OCI-M1 (cell line): Measurements from ENCODE around the gene SGPL1.

ENCODE experiments used
- DNase-seq: peaks from one replicate; lab custom pipeline; 2025; lab: John Stamatoyannopoulos, UW

SGPL1 gene

DNA sequence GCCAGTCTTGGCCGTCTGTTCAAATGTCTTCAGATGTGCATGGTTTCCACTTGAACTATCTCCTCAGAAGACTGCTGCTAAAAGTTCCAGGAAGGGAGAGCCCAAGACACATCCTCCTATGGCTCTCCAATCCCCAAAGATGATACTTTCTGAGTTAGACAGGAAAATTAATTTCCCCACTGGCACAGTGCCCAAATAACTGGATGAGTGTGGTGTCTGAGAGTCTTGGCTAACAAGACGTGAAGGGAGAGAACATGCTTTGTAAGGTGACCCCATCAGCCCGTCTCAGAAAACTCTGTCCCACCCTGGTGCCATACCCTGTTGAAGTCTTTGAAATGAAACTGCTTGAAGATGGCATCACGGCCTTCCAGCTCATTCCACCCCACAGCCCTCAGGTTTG lies 69.7 kb downstream of the SGPL1 start:
- no peak for DNase-seq

DNA sequence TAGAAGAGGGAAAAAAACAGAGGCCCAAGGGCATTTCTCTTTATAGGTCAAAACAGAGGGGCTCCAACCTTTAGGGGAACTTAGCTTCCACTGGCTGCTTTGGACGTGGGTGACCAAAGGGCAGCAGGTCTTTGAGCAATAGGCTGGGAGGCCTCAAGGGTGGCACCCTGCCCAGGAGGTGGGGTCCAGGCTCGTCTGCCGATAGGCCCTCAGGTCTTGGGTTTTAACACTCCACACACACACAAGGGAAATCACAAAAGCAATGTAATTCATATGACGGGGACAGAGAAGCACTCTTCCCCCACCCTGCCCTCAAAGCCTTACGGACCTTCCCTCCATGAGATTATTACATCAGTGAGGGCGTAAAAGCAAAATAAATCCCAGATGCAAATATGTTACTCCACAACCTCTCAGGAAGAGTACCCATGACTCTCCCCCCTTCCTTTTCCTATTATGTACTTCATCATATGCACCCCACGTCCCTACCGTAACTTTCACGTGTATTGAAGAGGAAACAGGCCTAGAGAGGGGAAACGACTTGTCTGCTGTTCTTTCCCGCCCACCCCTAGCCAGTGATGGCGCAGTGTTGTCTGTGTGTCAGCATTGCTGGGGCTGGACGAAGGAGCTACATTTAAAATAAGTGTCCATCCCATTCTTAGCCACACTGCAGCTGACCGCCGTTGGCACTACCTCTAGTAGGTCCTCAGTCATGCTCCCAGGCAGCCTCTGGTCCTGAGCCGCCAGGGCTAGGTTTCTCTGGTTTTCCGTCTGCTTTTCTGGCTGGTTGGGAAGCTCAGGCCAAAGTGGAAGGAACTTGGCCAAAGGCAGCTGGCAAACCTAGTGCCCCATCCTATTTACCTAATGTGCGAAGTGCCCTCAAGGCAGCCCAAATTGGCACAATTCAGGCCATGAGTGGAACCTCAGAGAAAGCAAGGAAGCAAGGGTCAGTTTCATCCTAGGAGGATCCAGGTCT lies 70.5 kb downstream of the SGPL1 start:
- DNase-seq = no peak

DNA sequence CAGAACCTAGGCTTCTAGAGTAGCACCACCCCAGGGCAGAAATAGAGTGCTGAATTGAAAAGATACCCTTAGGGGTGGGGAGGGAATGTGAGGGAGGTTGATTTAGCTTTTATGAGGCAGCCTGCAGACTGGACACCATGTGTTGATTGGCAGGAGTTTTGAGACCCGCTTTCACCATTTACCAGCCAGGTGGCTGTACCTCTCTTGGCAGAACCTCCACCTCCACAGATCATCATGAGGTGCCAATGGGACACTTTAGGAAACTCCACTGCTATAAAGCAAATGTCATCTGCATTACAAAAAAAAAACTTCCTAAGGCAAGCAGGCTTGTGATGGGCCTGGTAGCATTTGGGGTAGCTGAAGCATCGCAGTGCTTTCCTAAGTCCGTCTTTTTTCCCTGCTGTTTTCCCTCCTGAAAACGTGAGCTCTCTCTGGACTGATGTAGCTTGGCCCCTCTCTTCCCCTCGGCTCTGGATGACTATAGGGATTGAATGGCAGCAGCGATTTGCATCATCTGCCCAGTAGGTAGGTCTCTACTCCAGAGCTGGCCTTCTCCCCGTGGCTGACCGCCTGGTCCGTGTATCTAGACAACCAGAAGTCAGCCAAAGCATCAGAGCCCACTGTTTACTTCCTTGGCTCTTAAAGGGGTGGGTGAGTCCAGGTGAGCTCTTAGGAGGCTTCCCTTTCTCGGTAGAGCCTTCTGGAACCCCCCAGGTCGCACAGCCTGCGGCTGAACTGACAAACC lies 71.3 kb downstream of the SGPL1 start:
- DNase-seq = no peak

DNA sequence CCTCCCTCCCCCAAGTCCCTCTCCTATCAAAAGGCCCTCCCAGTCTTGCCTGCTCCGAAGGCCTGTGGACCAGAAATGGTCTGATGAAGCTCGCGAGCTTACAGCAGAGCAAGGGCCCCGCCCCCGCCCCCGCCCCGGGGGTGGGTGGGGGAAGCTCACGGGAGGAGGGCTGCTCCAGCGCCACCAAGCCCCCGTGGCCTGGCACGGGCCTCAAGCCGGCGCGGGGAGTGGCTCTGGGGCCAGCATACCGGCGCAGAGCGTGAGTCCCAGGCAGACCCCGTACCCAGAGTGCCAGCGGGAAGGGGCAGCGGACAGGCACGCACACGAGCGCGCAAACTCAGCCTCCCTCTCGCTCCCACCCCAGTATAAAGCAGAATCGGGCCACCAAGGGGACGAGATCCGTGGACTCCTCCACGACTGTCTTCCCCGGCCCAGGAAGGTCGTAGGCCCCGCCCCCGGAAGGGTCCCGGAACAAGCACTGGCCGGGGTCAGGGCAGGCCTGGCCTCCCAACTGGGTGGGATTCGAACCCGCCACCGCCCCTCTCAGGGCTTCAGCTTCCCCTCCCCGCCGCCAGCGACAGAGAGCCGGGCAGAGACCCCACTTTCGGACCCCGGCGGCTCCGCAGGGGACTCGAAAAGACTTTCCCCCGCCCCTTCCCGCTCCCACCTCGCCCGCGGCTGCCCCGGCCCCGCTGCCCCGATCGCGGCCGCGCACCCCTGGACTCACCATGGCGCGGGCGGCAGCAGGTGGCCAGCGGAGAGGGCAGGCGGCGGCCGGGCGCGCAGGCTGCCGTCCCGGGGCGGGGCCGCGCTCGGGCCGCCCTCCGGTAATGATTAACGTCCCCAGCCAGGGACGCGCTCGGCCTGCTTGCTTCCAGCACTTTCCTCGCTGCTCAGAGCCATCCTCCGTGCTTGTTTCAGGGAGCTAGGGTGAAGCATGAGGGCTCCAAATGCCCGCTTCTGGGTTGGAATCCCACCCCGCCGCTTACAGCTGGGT lies 72.4 kb downstream of the SGPL1 start, which contains the start of gene PCBD1:
Gene PCBD1 (minus strand): TSS at position 762 of the 997 bp plus-strand sequence. CDS start 32 bp downstream, at position 730.
- peak; percentile 72 for DNase-seq

DNA sequence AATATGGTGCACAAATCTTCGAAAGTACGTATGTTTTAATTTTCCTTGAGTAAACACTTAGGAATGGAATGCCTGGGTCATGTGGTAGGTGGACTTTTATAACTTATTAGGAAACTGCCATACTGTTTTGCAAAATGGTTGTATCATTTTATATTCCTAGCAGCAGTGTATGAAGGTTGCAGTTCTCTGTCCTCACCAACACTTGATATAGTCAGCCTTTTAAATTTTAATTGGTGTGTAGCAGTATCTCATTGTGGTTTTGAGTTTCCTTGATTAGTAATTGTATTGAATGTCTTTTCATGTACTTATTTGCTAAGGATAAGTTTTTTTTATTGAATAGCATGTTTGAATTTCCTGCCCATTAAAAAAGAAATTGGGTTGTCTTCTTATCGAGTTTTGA lies 73.5 kb downstream of the SGPL1 start:
- DNase-seq = no peak

DNA sequence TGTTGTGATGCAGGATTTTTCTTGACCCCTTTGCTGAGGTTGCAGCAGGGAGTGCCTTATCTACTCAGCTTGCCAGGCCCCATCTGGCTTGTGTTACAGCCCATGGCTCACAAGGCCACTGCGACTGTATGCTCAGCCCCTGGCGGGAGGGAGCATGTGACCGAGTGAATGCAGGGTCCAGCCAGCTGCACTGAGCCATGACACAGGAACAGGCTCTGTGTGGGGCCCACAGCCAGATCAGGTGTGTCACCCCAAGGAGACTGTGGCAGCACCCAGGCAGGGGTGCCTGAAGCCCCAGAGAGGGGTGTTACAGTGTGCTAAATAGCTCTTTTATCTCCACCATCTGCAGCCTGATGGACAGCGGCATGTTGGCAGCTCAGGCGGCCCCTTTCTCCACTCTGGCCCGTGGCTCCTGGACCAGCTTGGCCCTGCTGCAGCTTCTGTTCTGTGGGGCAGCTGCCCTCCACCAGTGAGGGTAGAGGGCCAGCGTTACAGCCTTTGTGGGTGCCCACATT lies 75.2 kb downstream of the SGPL1 start:
- peak; percentile 21 for DNase-seq

DNA sequence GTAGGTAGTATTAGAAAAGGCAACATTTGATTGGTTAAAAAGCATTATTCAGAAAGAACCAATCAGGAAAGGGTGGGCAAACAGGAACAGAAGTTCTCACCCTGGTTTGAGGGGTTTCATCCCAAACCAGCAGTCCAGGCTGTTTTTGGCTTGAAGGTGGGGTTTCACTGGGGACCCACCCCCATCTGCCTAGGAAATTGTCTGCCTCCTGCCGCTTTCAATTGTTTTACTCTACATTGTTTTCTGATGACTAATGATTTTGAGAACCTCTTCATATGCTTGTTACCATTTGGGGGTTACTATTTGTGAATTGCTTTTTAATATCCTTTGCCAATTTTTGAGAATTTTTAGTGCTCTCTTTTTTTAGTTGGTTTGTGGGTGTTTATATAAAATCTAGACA lies 75.9 kb downstream of the SGPL1 start:
- DNase-seq = no peak

DNA sequence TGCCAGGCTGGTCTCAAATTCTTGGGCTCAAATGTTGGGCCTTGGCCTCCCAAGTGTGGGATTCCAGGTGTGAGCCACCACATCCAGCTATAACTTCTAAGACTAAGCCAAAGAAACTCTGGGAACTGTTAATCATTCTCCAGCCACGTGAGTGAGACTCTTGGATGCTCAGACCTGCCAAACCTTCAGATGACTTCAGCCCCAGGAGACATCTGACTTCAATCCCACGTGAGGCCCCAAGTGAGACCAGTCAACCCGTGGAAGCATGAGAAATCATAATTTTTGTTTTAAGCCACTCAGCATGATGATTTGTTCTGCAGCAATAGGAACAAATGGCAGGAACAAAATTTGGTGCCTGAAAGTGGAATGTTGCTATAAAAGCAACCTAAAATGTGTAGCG lies 76.9 kb downstream of the SGPL1 start:
- no peak for DNase-seq

DNA sequence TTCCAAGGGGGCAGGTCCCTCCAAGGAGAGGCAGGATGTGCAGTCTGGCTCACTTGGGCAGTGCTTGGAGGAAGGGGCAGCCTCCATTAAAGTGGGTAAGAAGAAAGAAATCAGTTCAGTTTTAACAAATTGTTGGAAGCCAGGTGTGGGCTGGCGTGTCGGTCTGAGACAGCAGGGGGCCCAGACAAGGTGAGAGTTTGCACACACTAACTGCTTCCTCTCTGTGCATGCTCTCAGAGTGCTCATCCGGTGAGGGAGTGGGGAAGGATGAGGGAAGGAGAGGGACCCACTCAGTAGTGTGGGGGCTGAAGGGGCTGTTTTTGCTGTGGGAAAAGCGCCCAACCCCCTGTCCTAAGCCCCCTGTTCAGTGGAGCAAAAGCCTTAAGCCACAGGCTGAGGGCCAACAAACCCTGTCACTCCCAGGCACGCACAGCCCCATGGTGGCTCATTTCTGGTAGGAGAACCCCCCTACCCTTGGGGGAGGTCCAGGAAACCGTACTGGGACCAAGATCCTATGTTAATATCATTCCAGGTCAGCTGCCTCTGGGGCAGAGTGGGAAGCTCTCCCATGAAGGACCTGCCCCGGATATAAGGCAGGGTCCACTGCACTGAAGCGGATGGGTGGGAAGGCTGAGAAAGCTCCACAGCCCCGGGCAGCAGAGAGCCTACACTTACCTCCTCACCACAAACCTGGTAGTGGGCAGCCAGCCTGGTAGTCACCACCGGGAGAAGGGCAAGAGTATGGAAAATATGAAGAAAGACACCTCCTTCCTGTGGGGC lies 77.7 kb downstream of the SGPL1 start:
- no peak for DNase-seq

DNA sequence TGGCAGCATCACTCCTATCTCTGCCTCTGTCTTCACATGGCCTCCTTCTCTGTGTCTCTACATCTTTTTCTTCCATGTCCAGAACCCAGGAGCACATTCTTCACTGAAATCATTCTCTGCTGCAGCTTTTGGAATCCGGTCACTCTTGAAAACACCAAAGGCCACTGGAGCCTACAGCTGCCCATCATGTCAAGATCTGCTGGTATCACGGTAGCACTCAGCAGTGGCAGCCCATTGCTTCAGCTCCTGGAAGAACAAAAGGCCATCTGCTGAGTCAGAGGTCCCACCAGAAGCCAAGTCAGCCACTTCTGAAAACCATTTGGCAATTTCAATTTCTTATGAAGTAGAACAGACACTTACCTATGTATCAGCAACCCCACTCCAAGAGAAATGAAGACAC lies 78.7 kb downstream of the SGPL1 start:
- DNase-seq = no peak

DNA sequence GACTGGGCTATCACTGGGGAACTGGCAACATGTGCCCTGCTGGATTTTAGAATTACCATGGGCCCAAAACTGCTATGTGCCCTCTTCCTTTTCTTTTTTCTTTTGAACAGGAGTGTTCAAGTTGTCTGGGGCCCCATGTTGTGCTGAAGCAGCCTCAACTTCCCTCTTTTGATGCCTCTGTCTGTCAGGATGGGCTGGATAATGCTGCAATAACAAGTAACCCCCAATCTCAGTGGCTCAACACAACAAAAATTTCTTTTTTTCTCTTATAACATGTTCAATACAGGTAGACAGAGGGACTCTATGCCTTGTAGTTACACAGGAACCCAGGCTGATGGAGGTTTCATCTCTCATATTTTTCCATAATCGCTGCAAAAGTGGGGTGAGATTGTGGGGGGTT lies 80.8 kb downstream of the SGPL1 start:
- no peak for DNase-seq

DNA sequence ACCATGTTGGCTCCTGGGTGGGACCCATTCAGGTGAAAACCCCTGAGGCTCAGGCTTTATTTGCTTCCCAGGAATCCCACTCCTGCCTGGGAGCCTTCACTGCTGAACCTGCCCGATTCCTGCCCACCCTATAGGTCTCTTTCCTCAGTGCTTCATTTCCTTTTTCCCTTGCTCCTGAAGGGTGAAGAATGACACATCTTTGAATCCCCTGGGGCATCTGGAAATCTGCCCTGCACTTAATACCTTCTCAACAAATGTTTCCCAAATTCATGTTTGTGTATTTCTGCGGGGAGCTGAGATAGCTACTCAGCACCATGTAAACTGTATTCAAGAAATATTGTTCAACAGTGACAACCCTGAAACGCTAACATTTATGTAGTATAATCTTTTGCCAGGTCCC lies 82.9 kb downstream of the SGPL1 start:
- DNase-seq = no peak

DNA sequence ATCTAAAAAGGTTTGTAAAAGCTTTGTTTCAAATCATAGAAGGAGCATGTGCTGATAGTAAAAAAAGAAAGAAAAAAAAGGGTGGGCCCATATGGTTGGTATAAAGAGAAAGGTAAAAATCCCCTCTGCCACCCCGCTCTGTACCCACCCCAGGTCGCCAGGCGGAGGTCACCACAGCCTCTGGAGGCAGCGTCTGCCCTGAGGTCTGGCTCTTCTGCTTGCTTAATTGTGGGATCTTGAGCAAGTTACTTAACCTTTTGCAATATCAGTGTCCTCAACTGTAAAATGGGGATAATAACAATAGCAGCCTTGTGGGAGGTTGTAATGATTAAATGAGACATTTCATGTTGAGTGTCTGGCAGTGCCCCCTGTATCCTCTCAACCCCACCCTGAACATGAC lies 83.3 kb downstream of the SGPL1 start:
- DNase-seq = no peak

DNA sequence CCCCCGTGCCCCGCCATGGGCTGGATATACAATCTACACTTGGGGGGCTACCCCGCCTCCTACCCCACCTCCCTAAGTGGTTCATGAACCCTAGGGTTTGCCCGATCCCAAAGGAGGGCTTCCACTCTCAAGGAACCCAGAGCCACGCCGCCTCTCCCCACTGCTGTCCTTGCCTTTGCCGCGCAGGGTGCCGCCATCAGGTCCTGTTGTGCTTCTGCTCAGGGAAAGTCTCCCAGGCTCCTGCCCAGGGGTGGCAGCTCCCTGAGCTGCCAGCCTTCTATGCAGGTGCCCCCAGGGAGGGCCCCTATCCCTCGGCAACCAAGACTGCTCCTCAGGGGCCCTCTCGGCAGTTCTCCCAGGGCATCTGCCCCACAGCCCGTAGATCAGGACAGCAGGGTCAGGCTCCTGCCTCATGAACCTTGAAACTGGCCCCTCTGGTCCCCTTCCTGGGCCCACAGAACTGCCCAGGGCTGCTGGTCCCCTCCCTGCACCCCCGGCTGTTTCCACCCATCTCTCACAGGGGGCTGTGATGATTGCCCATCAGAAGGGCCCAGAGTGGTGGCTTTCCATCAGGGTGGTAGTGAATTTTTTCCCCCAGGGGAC lies 85.6 kb downstream of the SGPL1 start:
- no peak for DNase-seq

DNA sequence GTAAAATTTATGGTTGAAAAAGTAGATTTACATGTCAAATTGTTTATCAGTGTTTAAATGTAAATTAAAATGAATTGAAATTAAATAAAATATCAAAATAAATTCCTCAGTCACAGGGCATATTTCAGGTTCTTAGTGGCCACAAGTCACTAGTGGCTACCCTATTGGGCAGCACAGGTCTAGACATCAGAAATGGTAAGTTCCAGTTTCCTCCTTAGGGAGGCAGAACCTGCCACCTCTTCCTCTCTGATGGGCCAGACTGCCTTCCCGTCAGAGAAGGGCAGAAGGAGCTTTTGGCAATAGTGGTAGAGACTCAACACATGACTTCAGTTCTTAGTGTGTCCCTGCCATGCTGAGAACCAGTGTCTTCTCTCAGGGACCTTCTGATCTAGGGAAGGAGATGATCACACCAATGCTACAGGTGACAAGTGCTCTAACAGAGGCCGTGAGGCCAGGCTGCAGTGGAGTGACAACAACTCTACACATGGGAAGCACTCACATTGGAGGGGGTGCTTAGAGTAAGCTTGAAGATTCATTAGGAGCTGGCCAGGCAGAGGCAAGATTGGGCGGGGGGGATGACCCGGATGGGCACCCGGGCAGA lies 87.0 kb downstream of the SGPL1 start:
- DNase-seq = peak; percentile 12

DNA sequence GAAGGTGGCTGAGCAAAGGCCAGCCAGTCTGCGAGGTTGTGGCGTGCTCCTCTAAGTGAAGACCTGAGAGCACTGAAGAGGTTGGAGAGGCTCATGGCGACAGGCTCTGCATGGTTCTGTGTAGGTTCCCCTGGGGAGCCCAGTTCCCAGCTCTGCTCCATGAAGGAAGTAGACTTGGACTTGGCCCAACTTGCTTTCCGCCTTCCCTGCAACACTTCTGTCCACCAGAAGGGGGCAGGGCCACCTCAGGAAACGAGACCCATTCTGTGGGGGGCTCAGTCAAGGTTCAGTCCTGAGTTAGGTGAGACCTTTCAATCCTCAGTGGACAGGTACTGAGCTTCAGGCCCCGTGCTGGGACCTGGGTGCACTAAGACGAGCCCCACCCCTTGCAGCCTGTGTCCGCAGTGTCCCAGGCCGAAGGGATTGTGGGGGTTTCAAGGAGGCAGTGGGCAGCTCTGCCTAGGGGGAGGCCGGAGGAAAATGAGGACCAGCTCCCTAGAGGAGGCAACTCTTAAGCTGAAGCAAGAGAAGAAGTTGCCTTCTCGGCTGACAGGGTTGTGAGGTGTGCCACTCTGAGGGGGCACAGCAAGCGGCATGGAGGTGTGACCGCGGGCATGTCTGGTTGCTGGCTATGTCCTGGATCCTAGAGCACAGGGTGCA lies 87.6 kb downstream of the SGPL1 start:
- DNase-seq = peak; percentile 60

DNA sequence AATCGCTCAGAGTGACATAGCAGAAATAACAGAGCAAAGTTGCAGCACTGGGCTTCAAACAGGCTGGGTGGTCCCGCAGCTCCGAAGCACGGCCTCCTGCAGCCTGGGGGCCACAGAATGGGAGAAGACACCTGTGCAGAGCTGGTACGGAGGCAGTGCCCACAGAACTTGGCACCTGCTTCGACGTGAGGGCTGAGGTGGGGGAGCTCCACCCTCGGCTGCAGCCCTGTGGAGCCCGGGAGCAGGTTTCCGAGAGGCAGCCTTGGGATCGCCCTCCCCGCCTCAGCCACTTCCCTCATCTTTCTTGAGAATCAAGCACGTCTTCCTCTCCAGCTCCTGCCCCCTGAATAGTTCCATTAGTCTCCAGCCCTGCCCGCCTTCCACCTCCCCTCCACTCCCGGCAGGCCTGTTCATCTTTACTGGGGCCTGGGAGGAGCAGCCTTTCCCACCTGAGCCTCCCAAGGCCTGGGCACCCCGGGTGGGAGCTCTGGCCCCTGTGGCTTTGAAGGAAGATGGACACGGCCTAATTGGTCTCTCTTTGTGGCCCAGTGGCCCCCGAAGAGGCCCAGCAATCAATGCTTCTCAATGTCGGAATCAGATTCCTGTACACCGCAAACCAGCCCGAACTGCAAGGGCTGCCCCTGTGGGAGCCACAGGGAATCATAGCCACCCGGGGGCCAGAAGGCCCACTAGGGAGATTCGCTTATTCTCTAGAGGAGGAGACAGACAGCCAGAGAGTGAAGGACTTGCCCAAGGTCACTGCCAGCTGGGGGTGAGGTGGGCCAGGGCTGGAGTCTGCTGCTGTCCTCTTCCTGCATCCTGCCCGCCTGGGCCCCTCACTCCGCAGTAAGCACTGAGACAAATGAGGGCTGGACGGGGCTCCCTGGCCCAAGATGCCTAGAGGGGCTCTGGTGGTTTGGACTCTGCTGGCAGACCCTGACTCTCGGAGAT lies 89.6 kb downstream of the SGPL1 start:
- DNase-seq = no peak
